GM18870 (cell line): Measurements from ENCODE around the gene RHOT2.

Source experiments
- ATAC-seq: cut with Tn5 transposase; IDR thresholded peaks from one replicate; pipeline ENCODE4 v1.9.1; 2021; ENCODE audit warnings: moderate library complexity; ENCODE audit not compliant: unreplicated experiment

Gene RHOT2

GRCh38 chr16:647173-647902, 20.6 kb upstream of the RHOT2 start:
- no peak for ATAC-seq

- no peak for ATAC-seq
Observed at GRCh38 chr16:648071-648780, 19.7 kb upstream of the RHOT2 start.

- no peak for ATAC-seq
Observed at GRCh38 chr16:648781-649589, 18.9 kb upstream of the RHOT2 start, which contains the start of gene WDR90. TSS of gene WDR90 (plus strand) at chr16:649365. CDS start at chr16:649417, 52 bp downstream.

GRCh38 chr16:649631-650030, 18.3 kb upstream of the RHOT2 start:
- no peak for ATAC-seq

- ATAC-seq = no peak
Observed at GRCh38 chr16:651844-652243, 16.1 kb upstream of the RHOT2 start.

- ATAC-seq = no peak
Observed at GRCh38 chr16:652454-653305, 15.3 kb upstream of the RHOT2 start.

GRCh38 chr16:654034-654433, 13.9 kb upstream of the RHOT2 start:
- ATAC-seq = no peak

GRCh38 chr16:657487-657886, 10.4 kb upstream of the RHOT2 start:
- ATAC-seq = no peak

- ATAC-seq = no peak
Observed at GRCh38 chr16:658679-659571, 9.0 kb upstream of the RHOT2 start.

- no peak for ATAC-seq
Observed at GRCh38 chr16:659618-660017, 8.3 kb upstream of the RHOT2 start.

- no peak for ATAC-seq
Observed at GRCh38 chr16:660132-660458, 7.8 kb upstream of the RHOT2 start.

GRCh38 chr16:660459-661183, 7.3 kb upstream of the RHOT2 start:
- ATAC-seq = no peak

- ATAC-seq = no peak
Observed at GRCh38 chr16:661184-661821, 6.6 kb upstream of the RHOT2 start.

- ATAC-seq = no peak
Observed at GRCh38 chr16:662095-662494, 5.8 kb upstream of the RHOT2 start.

- no peak for ATAC-seq
Observed at GRCh38 chr16:662597-662996, 5.3 kb upstream of the RHOT2 start.

- ATAC-seq = no peak
Observed at GRCh38 chr16:666572-666971, 1.4 kb upstream of the RHOT2 start.

- ATAC-seq = no peak
Observed at GRCh38 chr16:667113-667779, 686 bp upstream of the RHOT2 start.

GRCh38 chr16:668519-669171, 713 bp downstream of the RHOT2 start:
- no peak for ATAC-seq
